Middle frontal gyrus (tissue), 1 donor: ENCODE measurements around the gene NOG.

Experiments
- DNase-seq: peaks from one replicate; pipeline ENCODE4 v3.0.0-alpha.2; 2015; ENCODE audit warnings: low spot score; ENCODE audit errors: extremely low spot score

Gene NOG

GRCh38 chr17:56635641-56636040 lies 42.1 kb downstream of the NOG start:
- no peak for DNase-seq

GRCh38 chr17:56636265-56636664 lies 42.8 kb downstream of the NOG start:
- no peak for DNase-seq

GRCh38 chr17:56637254-56637653 lies 43.8 kb downstream of the NOG start:
- DNase-seq = no peak

- no peak for DNase-seq
Measured at GRCh38 chr17:56638591-56639051, 45.1 kb downstream of the NOG start.

- DNase-seq = no peak
Measured at GRCh38 chr17:56639517-56639916, 46.0 kb downstream of the NOG start.

- no peak for DNase-seq
Measured at GRCh38 chr17:56640116-56640515, 46.6 kb downstream of the NOG start.

GRCh38 chr17:56641373-56641772 lies 47.9 kb downstream of the NOG start:
- no peak for DNase-seq

- DNase-seq = no peak
Measured at GRCh38 chr17:56641894-56642293, 48.4 kb downstream of the NOG start.

- DNase-seq = no peak
Measured at GRCh38 chr17:56642424-56642823, 48.9 kb downstream of the NOG start.
